ENCODE results near the gene SERGEF. TPM values are rescaled to one million over a fixed set of nuclear protein-coding genes. Genes with fewer than 3 reads are reported as not detected.

Gene SERGEF
- total RNA-seq, 1 experiment from 2014 or later = 31.4 TPM

GRCh38 chr11:17932472-17932871 is 80.4 kb downstream of the SERGEF start:
- no peak overlapping the region for H3K14ac ChIP-seq (ENCODE audit: insufficient read depth, low read length)

More at GRCh38 chr11:17932472-17932871, 80.4 kb downstream of the SERGEF start:
- H3K79me1 ChIP-seq (ENCODE audit: insufficient read depth, low read depth, low read length, poor library complexity, severe bottlenecking) = no peaks in the 10 kb centered on the region
- no peaks in the 10 kb centered on the region for H3K27me3 ChIP-seq (ENCODE audit: insufficient read depth, low read length)
- Mint-ChIP-seq H3K36me3 (ENCODE audit: insufficient read depth in 1 of 3, low read depth in 3 of 3) (peaks cover 0 to 4% (median 2%) of the 10 kb centered on the region in 3 experiments; a peak in 4 of 7 replicates), H3K4me1 (peaks cover 13 to 16% of the 10 kb centered on the region in 2 experiments), H3K9me3 (peaks cover 2 to 3% of the 10 kb centered on the region in 2 experiments; a peak in 1 of 5 replicates), H3K27me3 (ENCODE audit: low read depth) (no peaks in the 10 kb centered on the region), H3K27ac (peak overlapping the region in 1 of 3 experiments; percentile 72; a peak in 3 of 7 replicates), H3K4me3 (no peak overlapping the region)
- no peaks in the 10 kb centered on the region for H3K9me3 ChIP-seq (ENCODE audit: control insufficient read depth, low read depth, low read length)
- WGBS (ENCODE audit: extremely low coverage, insufficient read length, low lambda C conversion rate) = no CpG with 5 or more reads among the region's 1 CpG
- H3K4me2 ChIP-seq (ENCODE audit: insufficient read depth, insufficient read length, low read length) = no peak overlapping the region
- H2BK5ac ChIP-seq (ENCODE audit: insufficient read length, low read length) = no peak overlapping the region
- H3K23ac ChIP-seq (ENCODE audit: insufficient read length, low read depth, low read length) = no peak overlapping the region
- H3K4ac ChIP-seq (ENCODE audit: low read depth, low read length) = no peak overlapping the region
- no peaks in the 10 kb centered on the region for H3K79me2 ChIP-seq (ENCODE audit: insufficient read depth, low read length)
- no peak overlapping the region for H3T11ph ChIP-seq (ENCODE audit: low read length)
- H4K8ac ChIP-seq (replicated peaks; ENCODE audit: insufficient read length, low read depth, low read length) = no peak overlapping the region
- H3K56ac ChIP-seq (ENCODE audit: insufficient read length, low read depth, low read length) = no peak overlapping the region
- no peak overlapping the region for H2BK20ac ChIP-seq (ENCODE audit: low read depth, low read length, poor library complexity, severe bottlenecking)
- H4K5ac ChIP-seq (ENCODE audit: insufficient read length, low read depth, low read length) = no peak overlapping the region
- no peak for DNase-seq
- H2AK5ac ChIP-seq (ENCODE audit: insufficient read length, low read length) = no peak overlapping the region
- H3K4me1 ChIP-seq (ENCODE audit: insufficient read depth, low read length) = 0 out of 2 replicates have a peak, but pooled peaks cover 2% of the 10 kb centered on the region
- no peak overlapping the region for H2BK15ac ChIP-seq (ENCODE audit: low read depth, low read length)
- no peak overlapping the region for H2BK120ac ChIP-seq (ENCODE audit: low read depth, low read length, poor library complexity, severe bottlenecking)
- H2AFZ ChIP-seq (ENCODE audit: low read length) = no peak overlapping the region
- H3K23me2 ChIP-seq (ENCODE audit: insufficient read length, low read depth, low read length, poor library complexity, severe bottlenecking) = no peaks in the 10 kb centered on the region
- H2BK12ac ChIP-seq (ENCODE audit: insufficient read length, low read depth, low read length) = no peak overlapping the region
- H3K18ac ChIP-seq (ENCODE audit: insufficient read length, low read depth, low read length) = no peak overlapping the region
- no peak overlapping the region for H3K9ac ChIP-seq (ENCODE audit: extremely low read depth, insufficient read length, low read length)
- peak; percentile 55 for TF ChIP-seq CTCF (conservative IDR thresholded peaks at IDR 0.05)
- H4K91ac ChIP-seq (ENCODE audit: insufficient read length, low read depth, low read length) = no peak overlapping the region
- no peak overlapping the region for H3K27ac ChIP-seq (ENCODE audit: insufficient read length, low read depth, low read length)
- H4K20me1 ChIP-seq (ENCODE audit: control insufficient read depth, insufficient read depth, insufficient read length) = no peaks in the 10 kb centered on the region
